H9 (cell line): Measurements from ENCODE around the gene DAAM1. TPM values are rescaled to one million over a fixed set of nuclear protein-coding genes. Genes with fewer than 3 reads are reported as not detected.

Experiments used
- DNase-seq: peaks from one replicate; pipeline ENCODE4 v3.0.0-alpha.2; 2017
- H2AFZ ChIP-seq: one replicate; pipeline ENCODE4 v1.6.1; 2013; ENCODE audit warnings: mild to moderate bottlenecking, low read length, control low read depth, moderate library complexity
- H2AK5ac ChIP-seq: 2 replicates; pipeline ENCODE4 v1.6.1; 2013; ENCODE audit warnings: low read length, control low read depth, mixed read lengths; ENCODE audit not compliant: insufficient read length
- H2BK120ac ChIP-seq: one replicate; pipeline ENCODE4 v1.6.1; 2013; ENCODE audit warnings: low read depth, mild to moderate bottlenecking, low read length, control low read depth, inconsistent platforms; ENCODE audit not compliant: poor library complexity, severe bottlenecking
- H2BK12ac ChIP-seq: 2 replicates; pipeline ENCODE4 v1.6.1; 2013; ENCODE audit warnings: low read length, control low read depth, mixed read lengths, low read depth; ENCODE audit not compliant: insufficient read length
- H2BK15ac ChIP-seq: 2 replicates; pipeline ENCODE4 v1.6.1; 2013; ENCODE audit warnings: low read depth, low read length, control low read depth
- H2BK20ac ChIP-seq: one replicate; pipeline ENCODE4 v1.6.1; 2013; ENCODE audit warnings: low read depth, mild to moderate bottlenecking, low read length, control low read depth, inconsistent platforms; ENCODE audit not compliant: poor library complexity, severe bottlenecking
- H2BK5ac ChIP-seq: 2 replicates; pipeline ENCODE4 v1.6.1; 2013; ENCODE audit warnings: low read length, control low read depth, mixed read lengths; ENCODE audit not compliant: insufficient read length
- H3K14ac ChIP-seq: 2 replicates; pipeline ENCODE4 v1.6.1; 2013; ENCODE audit warnings: low read length, control low read depth; ENCODE audit not compliant: insufficient read depth
- H3K18ac ChIP-seq: 2 replicates; pipeline ENCODE4 v1.6.1; 2013; ENCODE audit warnings: low read depth, mild to moderate bottlenecking, mixed read lengths, low read length, control low read depth; ENCODE audit not compliant: insufficient read length
- H3K23ac ChIP-seq: 2 replicates; pipeline ENCODE4 v1.6.1; 2013; ENCODE audit warnings: low read length, control low read depth, mixed read lengths, low read depth; ENCODE audit not compliant: insufficient read length
- H3K23me2 ChIP-seq: 2 replicates; pipeline ENCODE4 v1.6.1; 2013; ENCODE audit warnings: low read depth, mild to moderate bottlenecking, mixed read lengths, low read length, control low read depth; ENCODE audit not compliant: insufficient read length, poor library complexity, severe bottlenecking
- H3K27ac ChIP-seq: 2 replicates; pipeline ENCODE4 v1.5.1; 2013; ENCODE audit warnings: low read length, control low read depth, mixed read lengths, low read depth; ENCODE audit not compliant: insufficient read length
- H3K27me3 ChIP-seq: 2 replicates; pipeline ENCODE4 v1.6.1; 2013; ENCODE audit warnings: low read length, control low read depth, inconsistent platforms; ENCODE audit not compliant: insufficient read depth
- H3K4ac ChIP-seq: 2 replicates; pipeline ENCODE4 v1.6.1; 2013; ENCODE audit warnings: low read depth, mild to moderate bottlenecking, control low read depth, inconsistent platforms, low read length, moderate library complexity
- H3K4me1 ChIP-seq: 2 replicates; pipeline ENCODE4 v1.6.1; 2013; ENCODE audit warnings: low read length, control low read depth, inconsistent platforms; ENCODE audit not compliant: insufficient read depth
- H3K4me2 ChIP-seq: 2 replicates; pipeline ENCODE4 v1.6.1; 2013; ENCODE audit warnings: low read length, control low read depth, mixed read lengths; ENCODE audit not compliant: insufficient read length, insufficient read depth
- H3K56ac ChIP-seq: 2 replicates; pipeline ENCODE4 v1.6.1; 2013; ENCODE audit warnings: low read depth, mild to moderate bottlenecking, mixed read lengths, low read length, control low read depth; ENCODE audit not compliant: insufficient read length
- H3K79me1 ChIP-seq: 2 replicates; pipeline ENCODE4 v1.6.1; 2013; ENCODE audit warnings: low read depth, mild to moderate bottlenecking, moderate library complexity, low read length, control low read depth, inconsistent platforms; ENCODE audit not compliant: insufficient read depth, poor library complexity, severe bottlenecking
- H3K79me2 ChIP-seq: 2 replicates; pipeline ENCODE4 v1.6.1; 2013; ENCODE audit warnings: low read length, control low read depth, inconsistent platforms; ENCODE audit not compliant: insufficient read depth
- H3K9ac ChIP-seq: 2 replicates; pipeline ENCODE4 v1.6.1; 2013; ENCODE audit warnings: low read length, control low read depth, mixed read lengths; ENCODE audit not compliant: insufficient read length; ENCODE audit errors: extremely low read depth
- H3K9me3 ChIP-seq: one replicate; pipeline ENCODE4 v1.6.1; 2013; ENCODE audit warnings: low read depth, low read length, inconsistent platforms; ENCODE audit not compliant: control insufficient read depth
- H3T11ph ChIP-seq: one replicate; pipeline ENCODE4 v1.6.1; 2013; ENCODE audit warnings: mild to moderate bottlenecking, low read length, control low read depth, inconsistent platforms
- H4K20me1 ChIP-seq: one replicate; pipeline ENCODE4 v1.6.1; 2013; ENCODE audit not compliant: control insufficient read depth, insufficient read length, insufficient read depth
- H4K5ac ChIP-seq: 2 replicates; pipeline ENCODE4 v1.6.1; 2013; ENCODE audit warnings: low read depth, mild to moderate bottlenecking, mixed read lengths, low read length, control low read depth; ENCODE audit not compliant: insufficient read length
- H4K8ac ChIP-seq: replicated peaks from 2 replicates; pipeline ENCODE4 v1.6.1; 2013; ENCODE audit warnings: low read length, control low read depth, mixed read lengths, low read depth; ENCODE audit not compliant: insufficient read length
- H4K91ac ChIP-seq: 2 replicates; pipeline ENCODE4 v1.6.1; 2013; ENCODE audit warnings: low read depth, mild to moderate bottlenecking, moderate library complexity, mixed read lengths, low read length, control low read depth; ENCODE audit not compliant: insufficient read length
- H3K27ac Mint-ChIP-seq, 3 experiments: 2 replicates in 2 of 3; 3 replicates in 1 of 3; pipeline ENCODE4 v1.8.0; 2020 to 2021; ENCODE audit warnings: mixed read lengths in 3 of 3, mild to moderate bottlenecking in 1 of 3, moderate library complexity in 1 of 3
- H3K27me3 Mint-ChIP-seq: 2 replicates; pipeline ENCODE4 v1.8.0; 2021; ENCODE audit warnings: low read depth, mild to moderate bottlenecking, moderate library complexity, mixed read lengths
- H3K36me3 Mint-ChIP-seq, 3 experiments: 2 replicates in 2 of 3; 3 replicates in 1 of 3; pipeline ENCODE4 v1.8.0; 2020 to 2021; ENCODE audit warnings: low read depth in 3 of 3, mixed read lengths in 3 of 3; ENCODE audit not compliant: insufficient read depth in 1 of 3
- H3K4me1 Mint-ChIP-seq, 2 experiments: 2 replicates each; pipeline ENCODE4 v1.8.0; 2020; ENCODE audit warnings: mixed read lengths in 2 of 2
- H3K4me3 Mint-ChIP-seq, 2 experiments: 2 replicates in 1 of 2; 3 replicates in 1 of 2; pipeline ENCODE4 v1.8.0; 2020 to 2021; ENCODE audit warnings: mild to moderate bottlenecking in 2 of 2, mixed read lengths in 2 of 2, moderate library complexity in 1 of 2
- H3K9me3 Mint-ChIP-seq, 2 experiments: 2 replicates in 1 of 2; 3 replicates in 1 of 2; pipeline ENCODE4 v1.8.0; 2020; ENCODE audit warnings: mild to moderate bottlenecking in 2 of 2, mixed read lengths in 2 of 2, moderate library complexity in 1 of 2
- WGBS: extraction: QIAGEN DNeasy Blood & Tissue Kit; methylation state at CpG from one replicate; pipeline ENCODE4 v1.1.7; 2013; ENCODE audit warnings: missing lambda C conversion rate, low lambda C conversion rate, mixed read lengths; ENCODE audit not compliant: insufficient read length; ENCODE audit errors: extremely low coverage; 5-methylcytosine and 5-hydroxymethylcytosine counted together
- total RNA-seq: library from RNA; stranded (reverse); gene quantifications from 2 replicates; pipeline ENCODE4 v1.2.1, GENCODE V29; 2021
- TF ChIP-seq, protein P1 (sequence below): fragments of 200-600 bp; sonication (generic); conservative IDR thresholded peaks from 3 replicates; pipeline ENCODE4 v1.8.0; 2021; ENCODE audit warnings: antibody characterized with exemption, mild to moderate bottlenecking

DAAM1 gene
- total RNA-seq, 1 experiment from 2014 or later = 19.5 TPM

DNA sequence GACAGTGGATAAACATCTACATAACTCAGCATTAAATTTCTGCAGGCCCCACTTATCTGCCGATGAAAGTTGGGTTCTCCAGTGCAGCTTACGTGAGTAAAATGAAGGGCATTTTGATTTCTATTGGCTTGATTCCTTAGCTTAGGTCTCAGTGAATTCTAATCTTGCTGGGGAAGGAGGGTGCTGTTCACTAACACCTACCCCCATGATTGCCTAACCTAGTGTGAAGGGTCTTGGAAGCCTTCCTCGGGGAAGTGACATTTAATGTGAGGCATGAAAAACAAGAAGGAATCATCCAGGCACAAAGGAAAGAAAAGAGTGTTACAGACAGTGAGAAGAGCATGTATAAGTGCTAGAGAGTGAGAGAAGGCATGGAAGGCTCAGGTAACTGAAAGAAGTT lies 81.0 kb downstream of the DAAM1 start:
- Histone ChIP-seq H4K5ac (no peak overlapping the region), H3K27ac (no peak overlapping the region), H3K4ac (no peak overlapping the region), H3K18ac (no peak overlapping the region), H3K27me3 (no peaks in the 10 kb centered on the region), H3K14ac (no peak overlapping the region), H2AK5ac (no peak overlapping the region), H3K79me1 (no peaks in the 10 kb centered on the region), H2BK15ac (no peak overlapping the region), H4K20me1 (no peaks in the 10 kb centered on the region), H3K4me1 (no peaks in the 10 kb centered on the region), H3K56ac (no peak overlapping the region), H3K4me2 (no peak overlapping the region), H2BK12ac (no peak overlapping the region), H2BK20ac (no peak overlapping the region), H3K23ac (no peak overlapping the region), H2BK120ac (no peak overlapping the region), H3K9me3 (no peaks in the 10 kb centered on the region), H2BK5ac (no peak overlapping the region), H3K79me2 (no peaks in the 10 kb centered on the region), H4K91ac (no peak overlapping the region), H3T11ph (no peak overlapping the region), H3K23me2 (no peaks in the 10 kb centered on the region), H2AFZ (no peak overlapping the region), H4K8ac (no peak overlapping the region), H3K9ac (no peak overlapping the region)
- WGBS = no CpG with 5 or more reads among the region's 3 CpGs
- no peak for DNase-seq
- no peaks in the 10 kb centered on the region for H3K9me3 Mint-ChIP-seq
- H3K27me3 Mint-ChIP-seq = no peaks in the 10 kb centered on the region
- peak overlapping the region in 1 of 3 experiments; percentile 5; a peak in 2 of 7 replicates for H3K27ac Mint-ChIP-seq
- TF ChIP-seq, protein P1, sequence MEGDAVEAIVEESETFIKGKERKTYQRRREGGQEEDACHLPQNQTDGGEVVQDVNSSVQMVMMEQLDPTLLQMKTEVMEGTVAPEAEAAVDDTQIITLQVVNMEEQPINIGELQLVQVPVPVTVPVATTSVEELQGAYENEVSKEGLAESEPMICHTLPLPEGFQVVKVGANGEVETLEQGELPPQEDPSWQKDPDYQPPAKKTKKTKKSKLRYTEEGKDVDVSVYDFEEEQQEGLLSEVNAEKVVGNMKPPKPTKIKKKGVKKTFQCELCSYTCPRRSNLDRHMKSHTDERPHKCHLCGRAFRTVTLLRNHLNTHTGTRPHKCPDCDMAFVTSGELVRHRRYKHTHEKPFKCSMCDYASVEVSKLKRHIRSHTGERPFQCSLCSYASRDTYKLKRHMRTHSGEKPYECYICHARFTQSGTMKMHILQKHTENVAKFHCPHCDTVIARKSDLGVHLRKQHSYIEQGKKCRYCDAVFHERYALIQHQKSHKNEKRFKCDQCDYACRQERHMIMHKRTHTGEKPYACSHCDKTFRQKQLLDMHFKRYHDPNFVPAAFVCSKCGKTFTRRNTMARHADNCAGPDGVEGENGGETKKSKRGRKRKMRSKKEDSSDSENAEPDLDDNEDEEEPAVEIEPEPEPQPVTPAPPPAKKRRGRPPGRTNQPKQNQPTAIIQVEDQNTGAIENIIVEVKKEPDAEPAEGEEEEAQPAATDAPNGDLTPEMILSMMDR = no peak
- peaks cover 3 to 8% of the 10 kb centered on the region in 2 experiments for H3K4me1 Mint-ChIP-seq
- H3K36me3 Mint-ChIP-seq = peaks cover 2 to 5% (median 3%) of the 10 kb centered on the region in 3 experiments; a peak in 5 of 7 replicates
- H3K4me3 Mint-ChIP-seq = no peak overlapping the region
